ENCODE measurements around the gene SPATA1. TPM values are rescaled to one million over a fixed set of nuclear protein-coding genes. Genes with fewer than 3 reads are reported as not detected.
"Not testable (repeated sequence)": the region's sequence is repeated elsewhere in the genome, so short reads cannot be mapped to it uniquely, and the experiment has no call there.

SPATA1 gene
- polyA plus RNA-seq, 4 donors: 1.3 to 3.6 (median 2.4) TPM

DNA sequence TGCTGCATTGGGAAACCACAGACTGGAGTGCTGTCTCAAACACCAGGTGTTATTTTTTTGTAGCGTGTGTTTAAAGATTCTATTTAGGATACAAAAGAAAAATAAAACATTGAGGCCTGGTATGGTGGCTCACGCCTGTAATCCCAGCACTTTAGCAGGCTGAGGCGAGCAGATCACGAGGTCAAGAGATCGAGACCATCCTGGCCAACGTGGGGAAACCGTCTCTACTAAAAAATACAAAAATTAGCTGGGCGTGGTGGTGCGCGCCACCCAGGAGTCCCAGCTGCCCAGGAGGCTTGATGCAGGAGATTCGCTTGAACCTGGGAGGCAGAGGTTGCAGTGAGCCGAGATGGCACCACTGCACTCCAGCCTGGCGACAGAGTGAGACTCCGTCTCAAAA, 1.7 kb downstream of the SPATA1 start:
- DNase-seq (ENCODE audit: low read depth in 4 of 4, low spot score in 3 of 4): not testable (repeated sequence)

DNA sequence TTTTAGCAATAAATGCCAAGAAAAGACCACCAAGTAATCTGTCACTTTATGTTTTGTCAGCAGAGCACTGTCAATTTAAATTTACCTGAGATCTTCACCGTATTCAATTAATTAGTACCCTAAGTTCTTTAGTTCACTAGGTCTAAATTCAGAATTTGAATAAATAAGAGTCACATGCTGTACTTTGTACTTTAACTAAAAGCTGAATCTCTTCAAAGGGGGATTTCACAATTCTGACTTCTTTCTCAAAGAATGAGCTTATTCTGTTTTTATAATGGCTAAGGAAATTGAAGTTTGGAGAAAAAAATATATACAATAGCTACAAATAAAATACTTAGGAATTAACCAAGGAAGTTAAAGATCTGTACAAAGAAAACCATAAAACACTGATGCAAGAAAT, 2.3 kb downstream of the SPATA1 start:
- DNase-seq (ENCODE audit: low read depth in 4 of 4, low spot score in 3 of 4): no peak

- no peak for DNase-seq (ENCODE audit: low read depth in 4 of 4, low spot score in 3 of 4)
These were observed 2.8 kb downstream of the SPATA1 start for GRCh38 chr1:84509029-84509428.

DNA sequence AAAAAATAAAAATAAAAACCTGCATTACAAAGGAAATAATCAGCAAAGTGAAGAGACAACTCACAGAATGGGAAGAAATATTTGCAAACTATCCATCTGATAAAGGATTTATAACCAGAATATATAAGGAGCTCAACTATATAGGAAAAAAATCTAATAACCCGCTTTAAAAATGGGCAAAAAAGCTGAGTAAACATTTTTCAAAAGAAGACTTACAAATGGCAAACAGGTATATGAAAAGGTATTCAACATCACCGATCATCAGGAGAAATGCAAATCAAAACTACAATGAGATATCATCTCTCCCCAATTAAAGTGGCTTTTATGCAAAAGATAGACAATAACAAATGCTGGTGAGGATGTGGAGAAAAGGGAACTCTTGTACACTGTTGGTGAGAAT, 4.0 kb downstream of the SPATA1 start:
- no peak for DNase-seq (ENCODE audit: low read depth in 4 of 4, low spot score in 3 of 4)

DNA sequence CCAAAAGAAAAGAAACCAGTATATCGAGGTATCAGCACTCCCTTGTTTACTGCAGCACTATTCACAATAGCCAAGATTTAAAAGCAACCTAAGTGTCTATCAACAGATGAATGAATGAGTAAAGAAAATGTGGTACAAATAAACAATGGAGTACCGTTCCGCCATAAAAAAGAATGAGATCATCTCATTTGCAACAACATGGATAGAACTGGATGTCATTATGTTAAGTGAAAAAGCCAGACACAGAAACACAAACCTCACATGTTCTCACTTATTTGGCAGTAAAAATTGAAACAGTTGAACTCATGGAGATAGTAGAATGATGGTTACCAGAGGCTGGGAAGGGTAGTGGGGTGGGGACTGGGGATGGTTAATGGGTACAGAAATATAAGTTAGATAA, 4.5 kb downstream of the SPATA1 start:
- no peak for DNase-seq (ENCODE audit: low read depth in 4 of 4, low spot score in 3 of 4)

- DNase-seq (ENCODE audit: low read depth in 4 of 4, low spot score in 3 of 4): no peak
These were observed 18.4 kb downstream of the SPATA1 start for GRCh38 chr1:84524590-84524989.

- no peak for DNase-seq (ENCODE audit: low read depth in 4 of 4, low spot score in 3 of 4)
These were observed 19.6 kb downstream of the SPATA1 start for GRCh38 chr1:84525779-84526178.

DNA sequence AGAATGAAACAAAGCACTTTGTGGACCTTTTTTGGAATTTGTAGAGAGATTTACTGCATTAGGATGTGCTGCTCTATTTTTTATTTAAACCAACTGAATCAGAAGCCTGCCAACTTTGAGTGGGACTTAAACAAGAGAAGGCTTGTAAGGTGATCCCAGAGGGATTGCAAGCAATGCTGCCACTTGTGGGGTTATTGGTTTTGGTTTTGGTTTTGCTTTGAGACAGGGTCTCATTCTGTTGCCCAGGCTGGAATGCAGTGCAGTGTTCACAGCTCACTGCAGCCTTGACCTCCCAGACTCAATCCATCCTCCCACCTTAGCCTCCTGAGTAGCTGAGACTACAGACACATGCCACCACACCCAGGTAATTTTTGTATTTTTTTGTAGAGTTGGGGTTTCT, 32.4 kb downstream of the SPATA1 start:
- DNase-seq (ENCODE audit: low read depth in 4 of 4, low spot score in 3 of 4): no peak

GRCh38 chr1:84539972-84540371, 33.8 kb downstream of the SPATA1 start:
- DNase-seq (ENCODE audit: low read depth in 4 of 4, low spot score in 3 of 4): no peak

GRCh38 chr1:84540759-84541158, 34.6 kb downstream of the SPATA1 start:
- DNase-seq (ENCODE audit: low read depth in 4 of 4, low spot score in 3 of 4): peak; percentile 3 to 35 (median 18)

GRCh38 chr1:84541679-84542078, 35.5 kb downstream of the SPATA1 start:
- no peak for DNase-seq (ENCODE audit: low read depth in 4 of 4, low spot score in 3 of 4)

GRCh38 chr1:84550826-84551225, 44.6 kb downstream of the SPATA1 start:
- DNase-seq (ENCODE audit: low read depth in 4 of 4, low spot score in 3 of 4): no peak

GRCh38 chr1:84569216-84569615, 63.0 kb downstream of the SPATA1 start:
- DNase-seq (ENCODE audit: low read depth in 4 of 4, low spot score in 3 of 4): no peak

DNA sequence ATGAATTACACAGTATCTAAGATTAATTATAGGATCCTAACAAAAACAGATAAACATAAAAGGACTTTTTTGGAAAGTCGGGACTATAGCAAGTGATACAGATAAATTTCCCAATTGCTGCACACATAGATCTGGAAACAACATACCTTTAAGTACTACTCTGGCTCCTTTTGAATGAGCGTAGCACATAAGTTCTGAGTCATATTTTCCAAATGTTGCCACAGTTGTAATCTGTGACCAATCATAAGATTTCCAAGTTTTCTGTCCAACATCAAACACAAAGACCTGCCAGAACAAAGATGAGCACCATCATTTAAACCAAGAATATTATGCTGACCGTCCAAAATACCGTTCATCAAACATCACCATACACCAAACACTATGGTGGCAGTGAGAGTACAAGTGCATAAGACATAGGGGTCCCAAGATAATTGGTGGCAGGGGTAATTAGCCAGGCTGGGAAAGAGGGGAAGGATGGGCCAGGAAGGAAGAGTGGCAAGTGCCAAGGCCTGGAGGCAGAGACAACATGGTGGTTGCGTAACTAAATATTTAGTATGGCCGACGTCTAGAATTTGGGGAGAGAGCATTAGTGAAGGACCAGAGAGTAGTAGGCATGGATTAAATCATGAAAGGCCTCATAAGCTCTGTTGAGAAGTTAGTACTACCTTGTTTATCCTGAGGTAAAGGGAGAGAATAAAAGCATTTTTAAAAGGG, 64.4 kb downstream of the SPATA1 start:
- no peak for DNase-seq (ENCODE audit: low read depth in 4 of 4, low spot score in 3 of 4)

GRCh38 chr1:84571150-84571535, 65.0 kb downstream of the SPATA1 start:
- DNase-seq (ENCODE audit: low read depth in 4 of 4, low spot score in 3 of 4): no peak

DNA sequence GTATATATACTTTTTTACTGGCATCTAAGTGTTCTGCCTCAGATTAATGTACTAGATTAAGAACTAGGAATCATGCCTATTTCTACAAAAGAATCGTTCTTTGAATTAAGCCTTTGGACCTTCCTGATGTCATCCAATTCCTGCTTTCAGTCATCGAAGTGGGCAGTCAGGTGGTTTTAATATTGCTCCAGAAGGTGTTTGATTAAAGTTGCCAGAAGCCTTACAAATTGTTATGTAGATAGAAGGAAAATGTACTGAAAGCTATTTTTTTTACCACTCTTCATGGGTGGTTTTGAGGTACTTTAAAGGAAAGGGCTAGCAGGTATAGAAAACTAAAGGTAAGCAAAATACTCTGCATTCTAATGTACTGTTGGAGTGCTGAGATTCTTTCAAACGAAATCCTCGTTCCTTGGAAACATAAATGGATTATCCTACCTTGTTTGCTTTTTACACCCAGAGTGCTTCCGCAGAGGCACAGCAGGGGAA, 67.3 kb downstream of the SPATA1 start:
- peak in 1 of 4 donors; percentile 2 for DNase-seq (ENCODE audit: low read depth in 4 of 4, low spot score in 3 of 4)

GRCh38 chr1:84573967-84574842, 68.0 kb downstream of the SPATA1 start, which contains the start of gene CTBS:
TSS of gene CTBS (minus strand) at chr1:84574440. CDS start at chr1:84574415, 25 bp downstream.
- DNase-seq (ENCODE audit: low read depth in 4 of 4, low spot score in 3 of 4): peak; percentile 61 to 74 (median 68)

DNA sequence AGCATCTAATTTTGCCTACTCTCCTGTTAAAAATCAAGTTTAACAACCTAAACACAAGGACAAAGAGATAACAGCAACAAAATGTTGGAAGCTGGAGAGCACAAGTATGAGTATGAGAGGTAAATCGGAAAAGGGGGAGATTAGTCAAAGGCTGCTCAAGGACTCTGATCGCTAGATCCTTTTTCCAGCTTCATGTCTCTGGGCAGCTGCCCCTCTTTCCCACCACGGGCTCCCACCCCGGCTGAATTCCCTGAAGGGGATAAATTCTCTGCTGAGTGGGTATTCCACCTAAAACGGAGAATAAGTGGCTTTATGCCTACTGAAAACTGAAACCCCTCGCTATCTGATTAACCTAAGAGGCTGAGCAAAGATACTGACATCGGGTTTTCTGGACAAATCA, 68.8 kb downstream of the SPATA1 start:
- DNase-seq (ENCODE audit: low read depth in 4 of 4, low spot score in 3 of 4): no peak

- no peak for DNase-seq (ENCODE audit: low read depth in 4 of 4, low spot score in 3 of 4)
These were observed 75.5 kb downstream of the SPATA1 start for GRCh38 chr1:84581648-84582047.

- DNase-seq (ENCODE audit: low read depth in 4 of 4, low spot score in 3 of 4): peak in 2 of 4 donors; percentile 38 to 49
These were observed 76.8 kb downstream of the SPATA1 start for GRCh38 chr1:84582802-84583587.

DNA sequence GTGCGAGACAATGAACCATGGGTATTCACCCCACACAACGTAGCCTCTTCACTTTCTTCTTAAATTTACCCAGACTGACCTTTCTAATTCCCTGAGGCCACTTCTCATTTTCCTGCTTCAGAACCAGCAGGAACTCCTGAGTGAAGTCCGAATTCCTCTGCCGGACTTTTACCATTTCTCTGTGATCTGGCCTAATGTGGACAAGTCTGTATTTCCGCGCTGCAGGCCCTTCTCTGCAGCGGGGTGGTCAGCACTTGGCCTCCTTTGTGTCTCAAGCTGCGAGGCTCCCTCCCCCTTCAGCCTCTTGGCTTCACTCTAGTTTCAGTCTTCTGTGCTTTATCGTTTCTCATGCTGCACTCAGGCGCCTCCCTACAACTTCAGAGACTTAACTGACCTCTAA, 77.5 kb downstream of the SPATA1 start:
- DNase-seq (ENCODE audit: low read depth in 4 of 4, low spot score in 3 of 4): peak in 2 of 4 donors; percentile 10 to 16

All from right renal pelvis (tissue), 4 donors.